Measurements from ENCODE around the gene TRIM41. TPM values are rescaled to one million over a fixed set of nuclear protein-coding genes. Genes with fewer than 3 reads are reported as not detected.

Gene TRIM41
- polyA plus RNA-seq, 1 of the 3 experiments (the other 2 are of a cell fraction): 35.9 TPM

DNA sequence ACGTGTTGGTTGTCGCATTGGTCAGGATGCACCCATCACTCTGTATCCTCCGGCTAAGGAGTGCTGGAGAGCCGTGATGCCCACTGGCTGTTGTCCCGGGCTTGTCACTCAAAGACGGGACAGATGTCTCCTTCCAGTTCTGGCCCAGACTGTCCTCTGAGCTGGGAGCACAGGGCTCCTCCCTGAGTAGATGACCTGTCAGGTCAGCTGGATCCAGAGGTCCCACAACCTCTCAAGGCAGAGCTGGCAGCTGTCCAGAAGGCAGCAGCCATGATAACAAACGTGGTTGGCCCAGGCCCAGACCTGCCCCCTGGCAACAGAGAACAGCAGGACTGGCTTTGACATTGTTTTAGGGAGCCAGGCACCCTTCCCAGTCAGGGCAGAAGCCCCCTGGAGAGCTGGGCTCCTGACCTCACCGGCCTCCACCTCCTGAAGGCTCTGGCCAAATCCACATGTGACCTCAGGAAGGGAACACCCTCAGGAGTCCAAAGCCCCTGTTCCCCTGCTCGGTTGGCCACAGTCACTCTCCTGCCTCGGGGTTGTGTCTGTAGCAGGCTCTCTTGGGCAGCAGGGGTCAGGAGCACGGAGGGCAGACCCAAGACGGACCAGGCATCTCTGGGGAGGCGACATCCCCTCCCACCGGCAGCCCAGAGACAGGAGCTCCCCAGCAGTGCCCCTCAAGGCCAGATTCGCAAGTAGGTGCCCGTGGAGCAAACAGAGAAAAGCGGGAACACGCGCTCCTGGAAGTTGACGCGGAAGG, 28.4 kb upstream of the TRIM41 start:
- Histone ChIP-seq H2AFZ (ENCODE audit: low read depth) (no peak overlapping the region), H3K27ac (ENCODE audit: low read depth in 2 of 2, low read length in 1 of 2) (no peak overlapping the region; a peak in 1 of 4 replicates), H3K4me1 (ENCODE audit: control insufficient read depth in 1 of 2, insufficient read depth in 2 of 2, low read depth in 1 of 2, low read length in 1 of 2) (peaks cover 0 to 18% of the 10 kb centered on the region in 2 experiments; a peak in 1 of 4 replicates), H3K79me2 (ENCODE audit: insufficient read depth) (peaks cover 6% of the 10 kb centered on the region; the same call in 1 of the 2 replicates), H3F3A (replicated peaks; ENCODE audit: insufficient read depth) (peaks cover 1% of the 10 kb centered on the region), H3K9ac (no peak overlapping the region), H3K27me3 (ENCODE audit: insufficient read depth) (no peaks in the 10 kb centered on the region), H3K4me2 (no peak overlapping the region), H3K9me2 (no peaks in the 10 kb centered on the region), H3K36me3 (replicated peaks in 1 of 2; ENCODE audit: control insufficient read depth in 1 of 2, insufficient read depth in 2 of 2, low read length in 1 of 2) (no peaks in the 10 kb centered on the region), H4K20me1 (ENCODE audit: insufficient read depth) (no peaks in the 10 kb centered on the region), H3K9me3 (no peaks in the 10 kb centered on the region), H3K4me3 (ENCODE audit: low read depth in 2 of 2, low read length in 1 of 2) (no peak overlapping the region)
- peak; percentile 69 for DNase-seq
- WGBS (ENCODE audit: low lambda C conversion rate): 85% methylated on average over 18 of the region's 21 CpGs
- POLR2A ChIA-PET: no interaction called here
- CTCF ChIA-PET: interaction anchor here (0.8 to 3.3 kb wide), 5 partner anchors 9 to 23 kb away, joined by 3 to 10 read pairs (median 4); partner anchors contain the start of gene TRIM7
- TF ChIP-seq SMC3 (IDR thresholded peaks at IDR 0.05; ENCODE audit: low read depth, low read length): no peak
- no peak for TF ChIP-seq TAF1 (IDR thresholded peaks at IDR 0.05; ENCODE audit: borderline replicate concordance, low read depth, low read length)
- TF ChIP-seq, protein P1, sequence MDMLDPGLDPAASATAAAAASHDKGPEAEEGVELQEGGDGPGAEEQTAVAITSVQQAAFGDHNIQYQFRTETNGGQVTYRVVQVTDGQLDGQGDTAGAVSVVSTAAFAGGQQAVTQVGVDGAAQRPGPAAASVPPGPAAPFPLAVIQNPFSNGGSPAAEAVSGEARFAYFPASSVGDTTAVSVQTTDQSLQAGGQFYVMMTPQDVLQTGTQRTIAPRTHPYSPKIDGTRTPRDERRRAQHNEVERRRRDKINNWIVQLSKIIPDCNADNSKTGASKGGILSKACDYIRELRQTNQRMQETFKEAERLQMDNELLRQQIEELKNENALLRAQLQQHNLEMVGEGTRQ (IDR thresholded peaks at IDR 0.05; ENCODE audit: borderline replicate concordance, low read depth, low read length): no peak
- TF ChIP-seq RCOR1 (IDR thresholded peaks at IDR 0.05; ENCODE audit: low read length): no peak

DNA sequence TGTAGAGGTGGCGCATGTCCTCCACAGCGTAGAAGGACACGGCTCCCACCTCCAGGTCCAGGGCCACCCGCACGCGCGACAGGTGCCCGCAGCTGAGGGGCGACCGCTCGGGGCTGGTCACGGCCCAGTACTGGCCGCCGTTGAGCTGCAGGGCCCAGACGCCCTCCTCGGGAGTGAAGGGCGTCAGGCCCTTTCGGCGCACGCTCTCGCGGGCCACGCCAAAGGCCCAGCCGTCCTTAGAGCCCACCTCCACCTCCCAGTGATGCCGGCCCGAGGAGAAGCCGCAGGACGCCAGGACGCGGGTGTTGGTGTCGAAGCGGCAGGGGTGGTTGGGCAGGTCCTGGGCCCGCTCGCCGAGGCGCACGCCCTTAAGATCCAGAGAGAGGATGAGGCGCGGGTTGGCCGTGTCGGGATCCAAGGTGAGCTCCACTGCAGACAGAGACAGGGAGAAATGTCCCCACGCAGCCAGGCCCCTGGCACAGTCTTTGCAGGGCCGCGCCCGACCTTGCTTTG, 27.8 kb upstream of the TRIM41 start:
- ChIA-PET POLR2A (no interaction called here), CTCF (interaction anchor here (0.8 to 3.3 kb wide), 4 partner anchors 9 to 13 kb away, joined by 3 to 10 read pairs (median 6); partner anchors contain the start of gene TRIM7)
- Histone ChIP-seq H3K9me2 (no peaks in the 10 kb centered on the region), H3K4me1 (ENCODE audit: control insufficient read depth in 1 of 2, insufficient read depth in 2 of 2, low read depth in 1 of 2, low read length in 1 of 2) (peaks cover 0 to 16% of the 10 kb centered on the region in 2 experiments; a peak in 1 of 4 replicates), H3K79me2 (ENCODE audit: insufficient read depth) (peaks cover 6% of the 10 kb centered on the region; the same call in 1 of the 2 replicates), H3K36me3 (replicated peaks in 1 of 2; ENCODE audit: control insufficient read depth in 1 of 2, insufficient read depth in 2 of 2, low read length in 1 of 2) (no peaks in the 10 kb centered on the region), H3K9ac (no peak overlapping the region), H2AFZ (ENCODE audit: low read depth) (no peak overlapping the region), H4K20me1 (ENCODE audit: insufficient read depth) (no peaks in the 10 kb centered on the region), H3K4me2 (no peak overlapping the region), H3F3A (replicated peaks; ENCODE audit: insufficient read depth) (no peaks in the 10 kb centered on the region), H3K27ac (ENCODE audit: low read depth in 2 of 2, low read length in 1 of 2) (no peak overlapping the region), H3K9me3 (no peaks in the 10 kb centered on the region), H3K27me3 (ENCODE audit: insufficient read depth) (no peaks in the 10 kb centered on the region), H3K4me3 (ENCODE audit: low read depth in 2 of 2, low read length in 1 of 2) (no peak overlapping the region)
- no peak for DNase-seq
- 98% methylated on average over 29 of the region's 45 CpGs for WGBS (ENCODE audit: low lambda C conversion rate)
- TF ChIP-seq CHD2 (IDR thresholded peaks at IDR 0.05; ENCODE audit: low read length, partially characterized antibody): no peak
- no peak for TF ChIP-seq ELF1 (IDR thresholded peaks at IDR 0.05)
- TF ChIP-seq, protein P2, sequence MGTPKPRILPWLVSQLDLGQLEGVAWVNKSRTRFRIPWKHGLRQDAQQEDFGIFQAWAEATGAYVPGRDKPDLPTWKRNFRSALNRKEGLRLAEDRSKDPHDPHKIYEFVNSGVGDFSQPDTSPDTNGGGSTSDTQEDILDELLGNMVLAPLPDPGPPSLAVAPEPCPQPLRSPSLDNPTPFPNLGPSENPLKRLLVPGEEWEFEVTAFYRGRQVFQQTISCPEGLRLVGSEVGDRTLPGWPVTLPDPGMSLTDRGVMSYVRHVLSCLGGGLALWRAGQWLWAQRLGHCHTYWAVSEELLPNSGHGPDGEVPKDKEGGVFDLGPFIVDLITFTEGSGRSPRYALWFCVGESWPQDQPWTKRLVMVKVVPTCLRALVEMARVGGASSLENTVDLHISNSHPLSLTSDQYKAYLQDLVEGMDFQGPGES (IDR thresholded peaks at IDR 0.05; ENCODE audit: low read depth, low read length): no peak
- TF ChIP-seq RFX5 (IDR thresholded peaks at IDR 0.05; ENCODE audit: low read length): no peak
- no peak for TF ChIP-seq NRF1 (IDR thresholded peaks at IDR 0.05; ENCODE audit: low read depth, low read length)
- no peak for TF ChIP-seq FOXJ3 (CRISPR knock-in tag; IDR thresholded peaks at IDR 0.05)
- TF ChIP-seq RAD21 (IDR thresholded peaks at IDR 0.05; ENCODE audit: low read length): no peak
- TF ChIP-seq, protein P3, sequence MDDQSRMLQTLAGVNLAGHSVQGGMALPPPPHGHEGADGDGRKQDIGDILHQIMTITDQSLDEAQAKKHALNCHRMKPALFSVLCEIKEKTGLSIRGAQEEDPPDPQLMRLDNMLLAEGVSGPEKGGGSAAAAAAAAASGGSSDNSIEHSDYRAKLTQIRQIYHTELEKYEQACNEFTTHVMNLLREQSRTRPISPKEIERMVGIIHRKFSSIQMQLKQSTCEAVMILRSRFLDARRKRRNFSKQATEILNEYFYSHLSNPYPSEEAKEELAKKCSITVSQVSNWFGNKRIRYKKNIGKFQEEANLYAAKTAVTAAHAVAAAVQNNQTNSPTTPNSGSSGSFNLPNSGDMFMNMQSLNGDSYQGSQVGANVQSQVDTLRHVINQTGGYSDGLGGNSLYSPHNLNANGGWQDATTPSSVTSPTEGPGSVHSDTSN (IDR thresholded peaks at IDR 0.05): no peak
- no peak for TF ChIP-seq GATA2 (CRISPR knock-in tag; IDR thresholded peaks at IDR 0.05)
- no peak for TF ChIP-seq TEAD4 (IDR thresholded peaks at IDR 0.05; ENCODE audit: borderline replicate concordance, insufficient read depth)
- TF ChIP-seq, protein P4, sequence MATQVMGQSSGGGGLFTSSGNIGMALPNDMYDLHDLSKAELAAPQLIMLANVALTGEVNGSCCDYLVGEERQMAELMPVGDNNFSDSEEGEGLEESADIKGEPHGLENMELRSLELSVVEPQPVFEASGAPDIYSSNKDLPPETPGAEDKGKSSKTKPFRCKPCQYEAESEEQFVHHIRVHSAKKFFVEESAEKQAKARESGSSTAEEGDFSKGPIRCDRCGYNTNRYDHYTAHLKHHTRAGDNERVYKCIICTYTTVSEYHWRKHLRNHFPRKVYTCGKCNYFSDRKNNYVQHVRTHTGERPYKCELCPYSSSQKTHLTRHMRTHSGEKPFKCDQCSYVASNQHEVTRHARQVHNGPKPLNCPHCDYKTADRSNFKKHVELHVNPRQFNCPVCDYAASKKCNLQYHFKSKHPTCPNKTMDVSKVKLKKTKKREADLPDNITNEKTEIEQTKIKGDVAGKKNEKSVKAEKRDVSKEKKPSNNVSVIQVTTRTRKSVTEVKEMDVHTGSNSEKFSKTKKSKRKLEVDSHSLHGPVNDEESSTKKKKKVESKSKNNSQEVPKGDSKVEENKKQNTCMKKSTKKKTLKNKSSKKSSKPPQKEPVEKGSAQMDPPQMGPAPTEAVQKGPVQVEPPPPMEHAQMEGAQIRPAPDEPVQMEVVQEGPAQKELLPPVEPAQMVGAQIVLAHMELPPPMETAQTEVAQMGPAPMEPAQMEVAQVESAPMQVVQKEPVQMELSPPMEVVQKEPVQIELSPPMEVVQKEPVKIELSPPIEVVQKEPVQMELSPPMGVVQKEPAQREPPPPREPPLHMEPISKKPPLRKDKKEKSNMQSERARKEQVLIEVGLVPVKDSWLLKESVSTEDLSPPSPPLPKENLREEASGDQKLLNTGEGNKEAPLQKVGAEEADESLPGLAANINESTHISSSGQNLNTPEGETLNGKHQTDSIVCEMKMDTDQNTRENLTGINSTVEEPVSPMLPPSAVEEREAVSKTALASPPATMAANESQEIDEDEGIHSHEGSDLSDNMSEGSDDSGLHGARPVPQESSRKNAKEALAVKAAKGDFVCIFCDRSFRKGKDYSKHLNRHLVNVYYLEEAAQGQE (IDR thresholded peaks at IDR 0.05; ENCODE audit: low read depth, low read length): no peak
- no peak for TF ChIP-seq RCOR1 (IDR thresholded peaks at IDR 0.05; ENCODE audit: low read length)
- TF ChIP-seq, protein P5, sequence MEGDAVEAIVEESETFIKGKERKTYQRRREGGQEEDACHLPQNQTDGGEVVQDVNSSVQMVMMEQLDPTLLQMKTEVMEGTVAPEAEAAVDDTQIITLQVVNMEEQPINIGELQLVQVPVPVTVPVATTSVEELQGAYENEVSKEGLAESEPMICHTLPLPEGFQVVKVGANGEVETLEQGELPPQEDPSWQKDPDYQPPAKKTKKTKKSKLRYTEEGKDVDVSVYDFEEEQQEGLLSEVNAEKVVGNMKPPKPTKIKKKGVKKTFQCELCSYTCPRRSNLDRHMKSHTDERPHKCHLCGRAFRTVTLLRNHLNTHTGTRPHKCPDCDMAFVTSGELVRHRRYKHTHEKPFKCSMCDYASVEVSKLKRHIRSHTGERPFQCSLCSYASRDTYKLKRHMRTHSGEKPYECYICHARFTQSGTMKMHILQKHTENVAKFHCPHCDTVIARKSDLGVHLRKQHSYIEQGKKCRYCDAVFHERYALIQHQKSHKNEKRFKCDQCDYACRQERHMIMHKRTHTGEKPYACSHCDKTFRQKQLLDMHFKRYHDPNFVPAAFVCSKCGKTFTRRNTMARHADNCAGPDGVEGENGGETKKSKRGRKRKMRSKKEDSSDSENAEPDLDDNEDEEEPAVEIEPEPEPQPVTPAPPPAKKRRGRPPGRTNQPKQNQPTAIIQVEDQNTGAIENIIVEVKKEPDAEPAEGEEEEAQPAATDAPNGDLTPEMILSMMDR (IDR thresholded peaks at IDR 0.05): no peak
- no peak for TF ChIP-seq FOSL2 (IDR thresholded peaks at IDR 0.05; ENCODE audit: borderline replicate concordance, low read depth)
